Heart right ventricle (tissue), 16 donors: Measurements from ENCODE around the gene BNIP3. TPM values are rescaled to one million over a fixed set of nuclear protein-coding genes. Genes with fewer than 3 reads are reported as not detected.
A peak's percentile ranks its signal among the peaks of the same experiment; 100 is the strongest.

Experiments used
- ATAC-seq, 8 donors: fragments of 200-7000 bp; cut with Tn5 transposase; one replicate each; pipeline ENCODE4 v1.9.1; 2020; ENCODE audit warnings: mild to moderate bottlenecking in 8 of 8, moderate library complexity in 8 of 8, moderate number of reproducible peaks in 1 of 8
- DNase-seq, 2 donors: peaks; one replicate each; pipeline ENCODE4 v3.0.0-alpha.2; 2020
- H3K27ac ChIP-seq, 10 donors: fragments of 200-600 bp; sonication (generic) in 2 of 10; one replicate each; pipeline versions ENCODE4 v1.5.0 to v1.8.0; 2020 to 2022; ENCODE audit warnings: mild to moderate bottlenecking in 3 of 10
- H3K27me3 ChIP-seq, 7 donors: fragments of 200-600 bp; one replicate each; pipeline ENCODE4 v1.8.0; 2021 to 2022; ENCODE audit warnings: mild to moderate bottlenecking in 2 of 7
- H3K36me3 ChIP-seq, 9 donors: fragments of 200-600 bp; sonication (generic) in 1 of 9; one replicate each; pipeline versions ENCODE4 v1.5.0 to v1.8.0; 2020 to 2022; ENCODE audit warnings: mild to moderate bottlenecking in 2 of 9
- H3K4me1 ChIP-seq, 9 donors: fragments of 200-600 bp; sonication (generic) in 1 of 9; one replicate each; pipeline versions ENCODE4 v1.5.0 to v1.8.0; 2020 to 2022; ENCODE audit warnings: mild to moderate bottlenecking in 4 of 9
- H3K4me3 ChIP-seq, 10 donors: fragments of 200-600 bp; sonication (generic) in 2 of 10; one replicate each; pipeline versions ENCODE4 v1.5.0 to v1.8.0; 2020 to 2022; ENCODE audit warnings: mild to moderate bottlenecking in 7 of 10, moderate library complexity in 2 of 10
- H3K9me3 ChIP-seq, 11 donors: fragments of 200-600 bp in 10 of 11; sonication (generic) in 2 of 11; one replicate each; pipeline versions ENCODE4 v1.5.0 to v1.8.0; 2013 to 2022; ENCODE audit warnings: mild to moderate bottlenecking in 2 of 11, control low read depth in 1 of 11, moderate library complexity in 1 of 11
- WGBS, 2 donors: extraction: QIAGEN DNeasy Blood & Tissue Kit; methylation state at CpG; one replicate each; pipeline ENCODE4 v1.1.7; 2013; ENCODE audit warnings: inconsistent platforms in 1 of 2; 5-methylcytosine and 5-hydroxymethylcytosine counted together
- intact Hi-C, 10 donors: fragments of 100-400 bp; cut with DNase I; formaldehyde crosslinking; loops; one replicate each; pipeline versions ENCODE4 v1.11.1 to v1.14.2; 2022
- polyA plus RNA-seq, 2 donors: library from polyadenylated mRNA; stranded (reverse); fragments of 200-250 nt; gene quantifications; one replicate each; pipeline ENCODE4 v1.2.3, GENCODE V29; 2013
- total RNA-seq, 10 donors: library from RNA; stranded (reverse); fragmentation: NEBNext Ultra II Directional in 3 of 10; extraction: Animal tissue kit (Norgen Biotek cat#: 25700) in 3 of 10; gene quantifications; one replicate each; pipeline versions ENCODE4 v1.2.1 to v1.2.4, GENCODE V29; 2021 to 2023
- TF ChIP-seq, protein P1 (sequence below), 9 donors: fragments of 200-600 bp; sonication (generic) in 2 of 9; IDR thresholded peaks; one replicate each; pipeline versions ENCODE4 v1.5.0 to v1.8.0; 2021 to 2022; ENCODE audit warnings: antibody characterized with exemption in 9 of 9, mild to moderate bottlenecking in 5 of 9, moderate library complexity in 1 of 9
- donor health status: Arrhythmogenic right ventricular cardiomyopathy.
- donor health status: ischemic (EF 13 %, LVEDD 7.1; RV severe dilation, severe dysfunction).
- donor health status: healthy with polysubstance abuse.
- donor health status: DM: no; HTN: yes; CAD: no.
- donor health status: DM: no; HTN: no; CAD: no.
- donor health status: ischemic (EF 25% LVEDD 6.9; RV normal size, moderate dysfunction).
- donor health status: ischemic (EF 25% LVEDD 5.7; RV mildly dilated, moderate dysfunction).
- donor health status: healthy.
- donor health status: DM: yes; HTN: yes; CAD: no.
- donor health status: Ischemic cardiomyopathy.
- donor health status: ischemic (EF 35%, LVEDD 5.7; RV mildly dilated, moderate dysfunction).
- donor health status: nonischemic (EF 11% LVEDD 7.7; RV severe dilation, severe dysfunction).
- donor health status: DM: yes; HTN: yes; CAD: no.
- donor health status: PGD.
- donor health status: ischemic (EF 29% LVEDD 5.4; RV normal size, mild dysfunction).
- donor health status: nonischemic (EF 23%, LVEDD 6.1; RV moderate dilation, normal function).

Gene BNIP3
- total and polyA plus RNA-seq, 12 donors = 34.6 to 211 (median 148) TPM

DNA sequence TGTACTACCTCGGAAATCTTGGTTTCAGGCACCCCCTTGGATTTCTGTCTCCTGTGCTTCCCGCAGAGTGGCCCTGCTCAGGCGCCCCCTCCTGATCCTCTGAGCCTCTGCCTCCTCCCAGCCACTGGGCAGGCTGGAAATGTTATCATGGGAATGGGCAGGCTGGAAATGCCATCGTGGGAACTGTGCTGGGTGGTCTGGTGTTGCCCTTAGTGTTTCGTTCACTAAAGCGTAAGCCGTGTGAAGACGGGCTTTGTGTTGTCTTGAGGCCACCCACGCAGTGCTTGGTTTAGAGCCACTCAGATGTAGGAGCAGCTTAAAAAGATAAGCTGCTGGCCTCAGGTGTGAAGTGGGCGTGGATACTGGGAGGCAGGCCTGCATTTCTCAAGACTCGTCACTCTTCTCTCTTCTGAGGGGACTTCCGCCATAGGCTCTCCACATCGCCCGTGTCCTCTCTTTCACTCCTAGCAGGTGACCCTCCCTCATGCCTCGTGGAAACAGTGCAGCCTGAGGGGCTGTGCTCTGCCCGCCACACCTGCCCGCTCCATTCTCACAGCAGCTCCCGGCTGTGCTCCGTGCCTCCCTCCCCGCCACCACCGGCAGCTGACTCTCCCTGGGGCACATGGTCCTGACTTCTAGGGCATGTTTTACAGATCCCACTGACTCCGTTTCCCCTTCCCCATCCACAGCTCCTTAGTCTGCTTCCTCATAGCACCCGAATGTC is 52.4 kb downstream of the BNIP3 start:
- peaks cover 0 to 9% (median 0%) of the 10 kb centered on the region in 9 donors for H3K36me3 ChIP-seq
- peak in 3 of 8 donors; percentile 5 to 16 (median 9) for ATAC-seq
- DNase-seq = no peak
- intact Hi-C loops = no loop called here
- no peaks in the 10 kb centered on the region for H3K27me3 ChIP-seq
- H3K27ac ChIP-seq = peak overlapping the region in 6 of 10 donors; percentile 31 to 60 (median 52)
- TF ChIP-seq, protein P1, sequence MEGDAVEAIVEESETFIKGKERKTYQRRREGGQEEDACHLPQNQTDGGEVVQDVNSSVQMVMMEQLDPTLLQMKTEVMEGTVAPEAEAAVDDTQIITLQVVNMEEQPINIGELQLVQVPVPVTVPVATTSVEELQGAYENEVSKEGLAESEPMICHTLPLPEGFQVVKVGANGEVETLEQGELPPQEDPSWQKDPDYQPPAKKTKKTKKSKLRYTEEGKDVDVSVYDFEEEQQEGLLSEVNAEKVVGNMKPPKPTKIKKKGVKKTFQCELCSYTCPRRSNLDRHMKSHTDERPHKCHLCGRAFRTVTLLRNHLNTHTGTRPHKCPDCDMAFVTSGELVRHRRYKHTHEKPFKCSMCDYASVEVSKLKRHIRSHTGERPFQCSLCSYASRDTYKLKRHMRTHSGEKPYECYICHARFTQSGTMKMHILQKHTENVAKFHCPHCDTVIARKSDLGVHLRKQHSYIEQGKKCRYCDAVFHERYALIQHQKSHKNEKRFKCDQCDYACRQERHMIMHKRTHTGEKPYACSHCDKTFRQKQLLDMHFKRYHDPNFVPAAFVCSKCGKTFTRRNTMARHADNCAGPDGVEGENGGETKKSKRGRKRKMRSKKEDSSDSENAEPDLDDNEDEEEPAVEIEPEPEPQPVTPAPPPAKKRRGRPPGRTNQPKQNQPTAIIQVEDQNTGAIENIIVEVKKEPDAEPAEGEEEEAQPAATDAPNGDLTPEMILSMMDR (IDR thresholded peaks at IDR 0.05) = no peak
- no peak overlapping the region for H3K4me3 ChIP-seq
- H3K9me3 ChIP-seq = peaks cover 0 to 17% (median 8%) of the 10 kb centered on the region in 11 donors
- WGBS, 2 donors = 73 to 77% methylated on average over 23 of the region's 23 CpGs
- peaks cover 0 to 81% (median 71%) of the 10 kb centered on the region in 9 donors for H3K4me1 ChIP-seq

DNA sequence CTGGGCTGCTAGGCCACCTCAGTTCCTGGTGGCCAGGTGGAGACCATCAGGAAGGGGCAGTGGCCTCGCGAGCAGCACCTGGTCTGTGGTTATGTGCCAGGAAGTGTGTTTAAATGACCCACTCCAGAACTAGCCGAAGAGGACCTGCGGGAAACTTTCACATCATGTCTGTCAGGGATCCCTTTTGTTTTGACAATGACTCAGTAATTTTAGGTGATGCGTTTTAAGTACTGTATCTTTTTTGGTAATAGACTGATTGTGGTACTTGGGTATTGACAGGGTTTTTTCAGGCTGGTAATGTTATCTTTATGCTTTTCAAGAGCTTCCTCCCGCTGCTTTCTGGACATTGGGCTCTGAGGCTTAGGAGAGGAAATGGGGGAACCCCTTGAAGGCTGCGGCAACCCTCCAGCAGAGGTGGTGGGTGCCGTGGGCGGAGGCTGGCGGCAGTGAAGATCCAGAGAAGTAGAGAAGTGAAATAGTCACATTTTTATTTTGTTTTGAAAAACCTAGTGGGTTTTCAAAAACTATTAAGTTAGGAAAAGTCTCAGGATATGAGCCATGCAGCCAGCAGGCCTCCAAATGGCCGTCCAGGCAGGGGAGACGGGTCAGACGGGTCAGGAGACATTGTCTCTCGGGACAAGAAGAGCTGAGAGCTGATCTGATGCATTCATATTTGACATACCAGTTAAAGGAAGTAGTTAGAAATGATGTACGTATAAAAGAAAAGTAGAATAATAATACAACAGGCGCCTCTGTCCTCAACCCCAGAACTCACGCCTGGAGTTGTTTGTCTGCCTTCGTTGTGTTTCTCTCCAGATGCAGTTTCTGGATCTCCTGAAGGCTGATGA is 53.3 kb downstream of the BNIP3 start:
- Histone ChIP-seq H3K9me3 (peaks cover 0 to 20% (median 8%) of the 10 kb centered on the region in 11 donors), H3K27ac (peak overlapping the region in 6 of 10 donors; percentile 31 to 60 (median 52)), H3K27me3 (no peaks in the 10 kb centered on the region), H3K36me3 (peaks cover 0 to 4% (median 0%) of the 10 kb centered on the region in 9 donors), H3K4me1 (peaks cover 0 to 82% (median 65%) of the 10 kb centered on the region in 9 donors), H3K4me3 (no peak overlapping the region)
- TF ChIP-seq, protein P1 (IDR thresholded peaks at IDR 0.05) = no peak
- peak in 2 of 8 donors; percentile 16 to 39 for ATAC-seq
- DNase-seq = peak in 1 of 2 donors; percentile 43
- intact Hi-C loops = no loop called here
- 57 to 62% methylated on average over 18 of the region's 18 CpGs for WGBS, 2 donors

DNA sequence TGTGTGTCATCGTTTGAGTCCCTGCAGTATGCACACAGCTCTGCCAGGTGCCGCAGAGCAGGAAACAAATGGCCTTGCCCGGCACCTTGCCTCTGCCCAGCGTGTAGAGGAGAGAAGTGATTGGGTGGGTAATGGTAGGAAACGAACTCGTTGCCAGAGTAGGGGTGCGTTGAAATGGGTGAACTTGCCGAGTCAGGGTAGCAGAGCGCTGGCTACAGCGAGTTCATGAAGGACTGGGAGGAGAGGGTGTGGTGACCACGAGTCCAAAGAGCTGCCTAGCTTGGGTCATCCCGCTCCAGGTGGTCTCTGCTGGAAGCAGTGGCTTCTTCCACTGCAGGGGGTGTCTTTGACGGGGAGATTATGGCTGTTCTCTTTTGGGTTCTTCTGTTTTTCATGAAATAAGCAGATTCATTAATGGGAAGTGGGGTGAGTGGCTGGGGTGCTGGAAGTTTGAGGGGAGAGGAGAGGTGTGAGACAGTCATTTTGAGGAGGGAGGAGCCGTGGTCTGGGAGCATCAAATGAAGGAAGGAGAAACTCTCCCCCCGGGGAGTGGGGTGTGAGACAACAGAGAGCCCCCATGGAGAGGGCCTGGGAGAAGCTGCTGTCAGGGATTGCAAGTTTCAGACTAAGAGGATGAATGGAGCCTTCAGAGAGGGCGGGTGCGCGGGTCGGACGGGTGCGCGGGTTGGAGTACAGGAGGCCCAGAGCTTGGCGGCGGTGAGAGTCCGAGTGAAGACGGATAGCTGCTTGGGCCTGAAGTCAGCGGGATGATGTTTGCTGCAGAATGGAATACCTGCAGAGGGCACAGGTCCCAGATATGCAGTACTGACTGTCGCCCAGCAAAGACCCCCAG is 54.8 kb downstream of the BNIP3 start:
- intact Hi-C loops = no loop called here
- no peak overlapping the region for H3K27ac ChIP-seq
- TF ChIP-seq, protein P1 (IDR thresholded peaks at IDR 0.05) = no peak
- H3K4me3 ChIP-seq = no peak overlapping the region
- 95% methylated on average over 28 of the region's 28 CpGs for WGBS, 2 donors
- H3K9me3 ChIP-seq = peaks cover 0 to 20% (median 8%) of the 10 kb centered on the region in 11 donors
- peak in 1 of 8 donors; percentile 9 for ATAC-seq
- H3K4me1 ChIP-seq = peaks cover 0 to 72% (median 64%) of the 10 kb centered on the region in 9 donors
- DNase-seq = no peak
- H3K36me3 ChIP-seq = peaks cover 0 to 4% (median 0%) of the 10 kb centered on the region in 9 donors
- H3K27me3 ChIP-seq = no peaks in the 10 kb centered on the region
